ENCODE measurements around the gene MPP4. TPM values are rescaled to one million over a fixed set of nuclear protein-coding genes. Genes with fewer than 3 reads are reported as not detected.

The MPP4 gene
- total and polyA plus RNA-seq, 10 of the 15 experiments (the other 5 are each of a cell fraction or from before 2014, with no cell fraction given): 0.03 to 0.14 (median 0.05) TPM; not detected in 4

DNA sequence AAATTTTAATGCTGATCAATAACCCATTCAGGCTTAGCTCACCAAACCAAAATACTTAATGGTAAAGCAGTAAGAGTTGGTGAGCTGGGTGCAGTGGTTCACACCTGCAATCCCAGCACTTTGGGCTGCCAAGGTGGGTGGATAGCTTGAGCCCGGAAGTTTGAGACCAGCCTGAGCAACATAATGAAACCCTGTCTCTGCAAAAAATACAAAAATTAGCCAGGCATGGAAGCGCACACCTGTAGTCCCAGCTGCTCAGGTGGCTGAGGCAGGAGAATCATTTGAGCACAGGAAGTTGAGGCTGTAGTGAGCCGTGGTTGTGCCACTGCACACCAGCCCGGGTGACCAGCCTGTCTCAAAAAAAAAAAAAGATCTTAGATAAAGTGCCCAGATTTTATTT, 35.7 kb upstream of the MPP4 start:
- ChIA-PET CTCF (no interaction called here), SMC1A (ENCODE audit: uncharacterized antibody, unreplicated experiment) (interaction anchor here (1.4 kb wide), 1 partner anchor 8 kb away, joined by 3 read pairs; no protein-coding TSS in a partner anchor), RAD21 (ENCODE audit: unreplicated experiment) (no interaction called here), POLR2A (no interaction called here)
- H3K36me3 ChIP-seq (ENCODE audit: control insufficient read depth in 2 of 2, insufficient read depth in 2 of 2, low read length in 1 of 2): 0 out of 4 replicates have a peak, but pooled peaks cover 0 to 3% of the 10 kb centered on the region in 2 experiments
- no peaks in the 10 kb centered on the region for H3K4me1 ChIP-seq (ENCODE audit: control insufficient read depth, insufficient read depth, low read length)
- DNase-seq (ENCODE audit: low read depth, low spot score) (no peak), FAIRE-seq (no peak), ATAC-seq (no peak)
- H3K4me2 ChIP-seq (ENCODE audit: control insufficient read depth, insufficient read depth): no peak overlapping the region
- no peak overlapping the region for H3K9ac ChIP-seq (ENCODE audit: control insufficient read depth, insufficient read depth, low read length)
- H2AFZ ChIP-seq (ENCODE audit: control insufficient read depth, low read depth, low read length): no peak overlapping the region
- no peaks in the 10 kb centered on the region; the same call in 1 of the 3 replicates for H3K9me3 ChIP-seq (replicated peaks; ENCODE audit: control insufficient read depth, insufficient read depth, low read length)
- WGBS (ENCODE audit: insufficient coverage, insufficient replicate concordance, low lambda C conversion rate, missing lambda C conversion rate): 65% methylated on average over 4 of the region's 4 CpGs
- H3K79me2 ChIP-seq (ENCODE audit: control insufficient read depth, insufficient read depth, low read length): no peaks in the 10 kb centered on the region
- no peaks in the 10 kb centered on the region for H3K27me3 ChIP-seq (replicated peaks in 1 of 2; ENCODE audit: control insufficient read depth in 2 of 2, insufficient read depth in 2 of 2, low read length in 1 of 2)
- intact Hi-C loops (cut with micrococcal nuclease; ENCODE audit: unreplicated experiment): no loop called here
- no peak overlapping the region for H3K4me3 ChIP-seq
- no peaks in the 10 kb centered on the region for H4K20me1 ChIP-seq (ENCODE audit: control insufficient read depth, insufficient read depth)
- no TSS peak for BruUV-seq (replicated peaks)
- TF ChIP-seq RAD21 (IDR thresholded peaks at IDR 0.05; ENCODE audit: insufficient read depth, low read depth, low read length) (no peak), STAT3 (IDR thresholded peaks at IDR 0.05; ENCODE audit: low read depth, low read length) (no peak), MEF2A (IDR thresholded peaks at IDR 0.05; ENCODE audit: insufficient read depth, low read depth, low read length) (no peak), MLLT1 (IDR thresholded peaks at IDR 0.05) (no peak), ATF2 (IDR thresholded peaks at IDR 0.05; ENCODE audit: low read length) (no peak), MXI1 (IDR thresholded peaks at IDR 0.05; ENCODE audit: low read depth, low read length) (no peak), GABPA (IDR thresholded peaks at IDR 0.05; ENCODE audit: low read depth) (no peak), HDAC2 (IDR thresholded peaks at IDR 0.05) (no peak), IKZF1 (conservative IDR thresholded peaks at IDR 0.05) (no peak), JUNB (IDR thresholded peaks at IDR 0.05) (no peak)
- TF ChIP-seq, protein P1, sequence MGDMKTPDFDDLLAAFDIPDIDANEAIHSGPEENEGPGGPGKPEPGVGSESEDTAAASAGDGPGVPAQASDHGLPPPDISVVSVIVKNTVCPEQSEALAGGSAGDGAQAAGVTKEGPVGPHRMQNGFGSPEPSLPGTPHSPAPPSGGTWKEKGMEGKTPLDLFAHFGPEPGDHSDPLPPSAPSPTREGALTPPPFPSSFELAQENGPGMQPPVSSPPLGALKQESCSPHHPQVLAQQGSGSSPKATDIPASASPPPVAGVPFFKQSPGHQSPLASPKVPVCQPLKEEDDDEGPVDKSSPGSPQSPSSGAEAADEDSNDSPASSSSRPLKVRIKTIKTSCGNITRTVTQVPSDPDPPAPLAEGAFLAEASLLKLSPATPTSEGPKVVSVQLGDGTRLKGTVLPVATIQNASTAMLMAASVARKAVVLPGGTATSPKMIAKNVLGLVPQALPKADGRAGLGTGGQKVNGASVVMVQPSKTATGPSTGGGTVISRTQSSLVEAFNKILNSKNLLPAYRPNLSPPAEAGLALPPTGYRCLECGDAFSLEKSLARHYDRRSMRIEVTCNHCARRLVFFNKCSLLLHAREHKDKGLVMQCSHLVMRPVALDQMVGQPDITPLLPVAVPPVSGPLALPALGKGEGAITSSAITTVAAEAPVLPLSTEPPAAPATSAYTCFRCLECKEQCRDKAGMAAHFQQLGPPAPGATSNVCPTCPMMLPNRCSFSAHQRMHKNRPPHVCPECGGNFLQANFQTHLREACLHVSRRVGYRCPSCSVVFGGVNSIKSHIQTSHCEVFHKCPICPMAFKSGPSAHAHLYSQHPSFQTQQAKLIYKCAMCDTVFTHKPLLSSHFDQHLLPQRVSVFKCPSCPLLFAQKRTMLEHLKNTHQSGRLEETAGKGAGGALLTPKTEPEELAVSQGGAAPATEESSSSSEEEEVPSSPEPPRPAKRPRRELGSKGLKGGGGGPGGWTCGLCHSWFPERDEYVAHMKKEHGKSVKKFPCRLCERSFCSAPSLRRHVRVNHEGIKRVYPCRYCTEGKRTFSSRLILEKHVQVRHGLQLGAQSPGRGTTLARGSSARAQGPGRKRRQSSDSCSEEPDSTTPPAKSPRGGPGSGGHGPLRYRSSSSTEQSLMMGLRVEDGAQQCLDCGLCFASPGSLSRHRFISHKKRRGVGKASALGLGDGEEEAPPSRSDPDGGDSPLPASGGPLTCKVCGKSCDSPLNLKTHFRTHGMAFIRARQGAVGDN (IDR thresholded peaks at IDR 0.05): no peak
- TF ChIP-seq, protein P2, sequence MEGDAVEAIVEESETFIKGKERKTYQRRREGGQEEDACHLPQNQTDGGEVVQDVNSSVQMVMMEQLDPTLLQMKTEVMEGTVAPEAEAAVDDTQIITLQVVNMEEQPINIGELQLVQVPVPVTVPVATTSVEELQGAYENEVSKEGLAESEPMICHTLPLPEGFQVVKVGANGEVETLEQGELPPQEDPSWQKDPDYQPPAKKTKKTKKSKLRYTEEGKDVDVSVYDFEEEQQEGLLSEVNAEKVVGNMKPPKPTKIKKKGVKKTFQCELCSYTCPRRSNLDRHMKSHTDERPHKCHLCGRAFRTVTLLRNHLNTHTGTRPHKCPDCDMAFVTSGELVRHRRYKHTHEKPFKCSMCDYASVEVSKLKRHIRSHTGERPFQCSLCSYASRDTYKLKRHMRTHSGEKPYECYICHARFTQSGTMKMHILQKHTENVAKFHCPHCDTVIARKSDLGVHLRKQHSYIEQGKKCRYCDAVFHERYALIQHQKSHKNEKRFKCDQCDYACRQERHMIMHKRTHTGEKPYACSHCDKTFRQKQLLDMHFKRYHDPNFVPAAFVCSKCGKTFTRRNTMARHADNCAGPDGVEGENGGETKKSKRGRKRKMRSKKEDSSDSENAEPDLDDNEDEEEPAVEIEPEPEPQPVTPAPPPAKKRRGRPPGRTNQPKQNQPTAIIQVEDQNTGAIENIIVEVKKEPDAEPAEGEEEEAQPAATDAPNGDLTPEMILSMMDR (IDR thresholded peaks at IDR 0.05 in 2 of 3, conservative IDR thresholded peaks at IDR 0.05 in 1 of 3; ENCODE audit: control insufficient read depth in 2 of 3, extremely low read depth in 1 of 3, insufficient read depth in 1 of 3, low read depth in 3 of 3, low read length in 3 of 3): no peak
- TF ChIP-seq, protein P3, sequence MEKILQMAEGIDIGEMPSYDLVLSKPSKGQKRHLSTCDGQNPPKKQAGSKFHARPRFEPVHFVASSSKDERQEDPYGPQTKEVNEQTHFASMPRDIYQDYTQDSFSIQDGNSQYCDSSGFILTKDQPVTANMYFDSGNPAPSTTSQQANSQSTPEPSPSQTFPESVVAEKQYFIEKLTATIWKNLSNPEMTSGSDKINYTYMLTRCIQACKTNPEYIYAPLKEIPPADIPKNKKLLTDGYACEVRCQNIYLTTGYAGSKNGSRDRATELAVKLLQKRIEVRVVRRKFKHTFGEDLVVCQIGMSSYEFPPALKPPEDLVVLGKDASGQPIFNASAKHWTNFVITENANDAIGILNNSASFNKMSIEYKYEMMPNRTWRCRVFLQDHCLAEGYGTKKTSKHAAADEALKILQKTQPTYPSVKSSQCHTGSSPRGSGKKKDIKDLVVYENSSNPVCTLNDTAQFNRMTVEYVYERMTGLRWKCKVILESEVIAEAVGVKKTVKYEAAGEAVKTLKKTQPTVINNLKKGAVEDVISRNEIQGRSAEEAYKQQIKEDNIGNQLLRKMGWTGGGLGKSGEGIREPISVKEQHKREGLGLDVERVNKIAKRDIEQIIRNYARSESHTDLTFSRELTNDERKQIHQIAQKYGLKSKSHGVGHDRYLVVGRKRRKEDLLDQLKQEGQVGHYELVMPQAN (conservative IDR thresholded peaks at IDR 0.05): no peak
- H3K27ac ChIP-seq (ENCODE audit: control insufficient read depth, insufficient read depth): no peak overlapping the region
- in situ Hi-C loops (cut with MboI): no loop called here
